GM12891 (cell line): ENCODE data around the gene PIWIL1.

Experiments
- POLR2A ChIP-seq: IDR thresholded peaks from 2 replicates; pipeline ENCODE4 v1.6.1; 2011; ENCODE audit warnings: low read depth, low read length, control low read depth
- POLR2AphosphoS5 ChIP-seq: IDR thresholded peaks from 2 replicates; pipeline ENCODE4 v1.6.1; 2011; ENCODE audit warnings: low read depth, low read length, control low read depth
- SPI1 ChIP-seq: IDR thresholded peaks from 2 replicates; pipeline ENCODE4 v1.6.1; 2011; ENCODE audit warnings: low read depth, low read length, control low read depth

- TF ChIP-seq POLR2A (no peak), POLR2AphosphoS5 (no peak), SPI1 (no peak)
Observed at GRCh38 chr12:130394906-130395305, 57.2 kb downstream of the PIWIL1 start.
